Osteoblast (primary cell): Measurements from ENCODE around the gene NUP107. TPM values are rescaled to one million over a fixed set of nuclear protein-coding genes. Genes with fewer than 3 reads are reported as not detected.

Source experiments
- DNase-seq: peaks from one replicate; pipeline ENCODE4 v3.0.0; 2011; ENCODE audit warnings: low spot score, mixed read lengths; ENCODE audit not compliant: insufficient read length; ENCODE audit errors: missing footprints
- H2AFZ ChIP-seq: 2 replicates; pipeline ENCODE4 v1.6.0; 2011; ENCODE audit warnings: mild to moderate bottlenecking, low read length
- H3K27ac ChIP-seq: 2 replicates; pipeline ENCODE4 v1.5.1; 2011; ENCODE audit warnings: mild to moderate bottlenecking, low read depth, low read length, moderate library complexity
- H3K27me3 ChIP-seq: 2 replicates; pipeline ENCODE4 v1.6.0; 2012; ENCODE audit warnings: mild to moderate bottlenecking, control low read depth, inconsistent platforms, low read length, moderate library complexity; ENCODE audit not compliant: insufficient read depth
- H3K36me3 ChIP-seq: 2 replicates; pipeline ENCODE4 v1.5.1; 2011; ENCODE audit warnings: mild to moderate bottlenecking, low read length, control low read depth, moderate library complexity; ENCODE audit not compliant: insufficient read depth
- H3K4me1 ChIP-seq: 2 replicates; pipeline ENCODE4 v1.5.1; 2011; ENCODE audit warnings: mild to moderate bottlenecking, low read length, control low read depth, moderate library complexity; ENCODE audit not compliant: insufficient read depth
- H3K4me2 ChIP-seq: 2 replicates; pipeline ENCODE4 v1.6.0; 2011; ENCODE audit warnings: mild to moderate bottlenecking, low read length; ENCODE audit not compliant: insufficient read depth
- H3K4me3 ChIP-seq: fragments of 200-600 bp; sonication (generic); 3 replicates; pipeline ENCODE4 v1.5.1; 2012; ENCODE audit warnings: mild to moderate bottlenecking, low read length, inconsistent platforms; ENCODE audit not compliant: insufficient read depth
- H3K79me2 ChIP-seq: 2 replicates; pipeline ENCODE4 v1.6.0; 2012; ENCODE audit warnings: mild to moderate bottlenecking, low read length, control low read depth, inconsistent platforms; ENCODE audit not compliant: insufficient read depth
- H3K9me3 ChIP-seq: 2 replicates; pipeline ENCODE4 v1.5.1; 2011; ENCODE audit warnings: low read depth, low read length, control low read depth
- H4K20me1 ChIP-seq: 2 replicates; pipeline ENCODE4 v1.6.0; 2012; ENCODE audit warnings: mild to moderate bottlenecking, low read length, control low read depth; ENCODE audit not compliant: insufficient read depth
- CTCF ChIP-seq: IDR thresholded peaks from 2 replicates; pipeline ENCODE4 v1.5.1; 2011; ENCODE audit warnings: mild to moderate bottlenecking, low read depth, low read length, moderate library complexity; ENCODE audit errors: extremely low read depth
- total RNA-seq: library from RNA; depleted of rRNA; stranded (reverse); fragments of >200 nt; gene quantifications from 2 replicates; pipeline ENCODE4 v1.2.3, GENCODE V29; 2012

NUP107 gene
- total RNA-seq, 1 donor, result 43.8 TPM

DNA sequence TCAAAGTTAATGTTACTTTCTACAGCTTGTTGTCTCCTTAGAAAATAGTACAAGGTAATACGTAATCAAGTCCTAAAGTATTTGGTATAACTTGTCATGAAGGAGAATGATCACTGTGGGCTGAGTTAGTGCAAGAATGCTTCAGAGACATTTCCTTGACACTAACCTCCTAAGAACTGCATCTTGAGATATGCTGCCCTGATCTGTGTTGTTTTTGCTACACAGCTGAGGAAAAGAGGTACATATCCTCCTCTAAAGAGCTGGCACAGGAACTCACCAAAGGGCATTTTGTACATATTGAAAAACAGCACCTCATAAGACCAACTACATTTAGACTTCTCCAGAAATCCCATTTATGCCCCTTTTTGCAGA lies 47.4 kb upstream of the NUP107 start:
- DNase-seq, result no peak
- H3K9me3 ChIP-seq, result no peaks in the 10 kb centered on the region
- H3K36me3 ChIP-seq, result peaks cover 13% of the 10 kb centered on the region
- H3K4me3 ChIP-seq, result no peak overlapping the region
- H2AFZ ChIP-seq, result no peak overlapping the region
- peaks cover 29% of the 10 kb centered on the region for H3K4me1 ChIP-seq
- peaks cover 99% of the 10 kb centered on the region for H3K79me2 ChIP-seq
- TF ChIP-seq CTCF, result no peak
- no peak overlapping the region for H3K4me2 ChIP-seq
- H3K27me3 ChIP-seq, result no peaks in the 10 kb centered on the region
- H3K27ac ChIP-seq, result peak overlapping the region; percentile 7
- peaks cover 72% of the 10 kb centered on the region for H4K20me1 ChIP-seq

DNA sequence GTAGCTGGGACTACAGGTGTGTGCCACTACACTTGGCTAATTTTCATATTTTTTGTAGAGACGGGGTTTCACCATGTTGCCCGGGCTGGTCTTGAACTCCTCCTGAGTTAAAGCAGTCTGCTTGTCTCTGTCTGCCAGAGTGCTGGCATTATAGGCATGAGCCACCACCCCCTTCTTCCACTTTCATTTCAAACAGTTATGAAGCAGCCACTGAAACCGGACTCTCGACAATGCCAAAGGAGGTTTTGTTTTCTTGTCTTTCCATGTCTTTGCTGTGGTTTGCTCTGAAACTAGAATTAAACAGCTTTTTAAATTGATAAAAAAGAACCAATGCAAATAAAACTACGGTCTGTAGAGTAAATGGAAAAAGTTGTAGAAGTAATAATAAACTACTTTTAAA lies 45.6 kb upstream of the NUP107 start:
- peaks cover 77% of the 10 kb centered on the region for H4K20me1 ChIP-seq
- H3K4me1 ChIP-seq, result peaks cover 22% of the 10 kb centered on the region
- no peak for TF ChIP-seq CTCF
- H3K4me2 ChIP-seq, result peak overlapping the region; percentile 49
- H3K27me3 ChIP-seq, result no peaks in the 10 kb centered on the region
- H3K9me3 ChIP-seq, result no peaks in the 10 kb centered on the region
- peak overlapping the region; percentile 36 for H3K27ac ChIP-seq
- peaks cover 21% of the 10 kb centered on the region for H3K36me3 ChIP-seq
- peak overlapping the region; percentile 5 for H3K4me3 ChIP-seq
- H3K79me2 ChIP-seq, result peaks cover 99% of the 10 kb centered on the region
- H2AFZ ChIP-seq, result no peak overlapping the region
- DNase-seq, result no peak

- peaks cover 99% of the 10 kb centered on the region for H3K79me2 ChIP-seq
- no peak overlapping the region for H3K27ac ChIP-seq
- no peaks in the 10 kb centered on the region for H3K27me3 ChIP-seq
- H3K4me1 ChIP-seq, result peaks cover 2% of the 10 kb centered on the region
- H3K9me3 ChIP-seq, result no peaks in the 10 kb centered on the region
- no peak overlapping the region for H2AFZ ChIP-seq
- DNase-seq, result no peak
- no peak for TF ChIP-seq CTCF
- peaks cover 66% of the 10 kb centered on the region for H4K20me1 ChIP-seq
- peaks cover 49% of the 10 kb centered on the region for H3K36me3 ChIP-seq
- H3K4me2 ChIP-seq, result no peak overlapping the region
- no peak overlapping the region for H3K4me3 ChIP-seq
Observed at GRCh38 chr12:68646484-68646883, 40.3 kb upstream of the NUP107 start.

GRCh38 chr12:68647507-68647906 lies 39.3 kb upstream of the NUP107 start:
- Histone ChIP-seq H3K27me3 (no peaks in the 10 kb centered on the region), H3K79me2 (peaks cover 99% of the 10 kb centered on the region), H4K20me1 (peaks cover 59% of the 10 kb centered on the region), H3K4me2 (no peak overlapping the region), H3K9me3 (no peaks in the 10 kb centered on the region), H3K27ac (no peak overlapping the region), H3K4me1 (no peaks in the 10 kb centered on the region), H2AFZ (no peak overlapping the region), H3K36me3 (peaks cover 59% of the 10 kb centered on the region), H3K4me3 (no peak overlapping the region)
- DNase-seq, result no peak
- no peak for TF ChIP-seq CTCF
